HG03025 (cell line): ENCODE measurements around the gene LRRC73.
"Not testable (repeated sequence)": the region's sequence is repeated elsewhere in the genome, so short reads cannot be mapped to it uniquely, and the experiment has no call there.

Source experiments
- ATAC-seq: cut with Tn5 transposase; IDR thresholded peaks from one replicate; pipeline ENCODE4 v1.9.1; 2021; ENCODE audit warnings: mild to moderate bottlenecking, moderate library complexity; ENCODE audit not compliant: unreplicated experiment, low FRiP score

LRRC73 gene

DNA sequence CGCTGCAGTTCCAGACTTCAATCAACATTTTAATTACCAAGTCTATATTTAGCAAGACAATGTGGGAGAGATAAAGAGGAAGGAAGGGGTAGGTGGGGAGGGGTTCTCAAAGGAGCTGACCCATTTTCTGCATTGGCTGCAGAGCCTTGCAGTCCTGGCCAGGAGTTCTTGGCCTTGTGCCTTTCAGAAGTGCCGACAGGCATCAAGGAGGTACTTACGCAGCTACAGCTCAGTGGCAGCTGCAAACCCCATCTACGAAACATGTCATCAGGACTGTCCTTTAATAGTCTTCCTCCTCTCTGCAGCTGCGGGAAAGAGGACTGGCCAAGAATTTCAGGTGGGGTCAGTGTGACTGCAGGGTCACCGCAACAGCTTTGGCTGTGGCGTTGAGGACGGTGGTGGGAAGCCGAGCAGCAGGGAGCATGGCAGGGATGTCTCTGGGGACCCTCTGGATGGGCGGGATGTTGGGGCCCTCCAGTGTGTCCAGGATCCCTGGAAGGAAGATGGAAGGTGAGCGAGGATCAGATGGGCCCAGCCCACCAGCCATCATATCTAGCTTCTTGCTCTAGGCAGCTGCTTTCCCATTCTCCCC lies 1.8 kb upstream of the LRRC73 start:
- no peak for ATAC-seq

DNA sequence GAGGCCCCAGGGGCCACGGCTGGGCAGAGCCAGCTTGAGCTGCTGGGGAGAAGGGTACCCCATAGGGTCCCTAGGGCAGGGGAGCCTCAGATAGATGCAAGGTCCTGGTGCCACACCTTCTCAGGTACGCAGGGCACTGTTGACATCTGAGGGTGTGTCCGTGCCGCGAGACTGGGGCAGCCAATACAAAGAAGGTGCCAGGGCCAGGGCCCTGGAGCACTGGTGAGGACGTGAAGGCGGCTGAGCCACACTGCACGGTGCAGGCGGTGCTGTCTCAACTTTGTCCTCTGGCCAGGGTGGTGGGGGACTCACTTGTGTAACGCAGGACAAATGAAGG lies 649 bp upstream of the LRRC73 start:
- ATAC-seq, result no peak

GRCh38 chr6:43509142-43509983 lies 783 bp downstream of the LRRC73 start:
- peak; percentile 7 for ATAC-seq

DNA sequence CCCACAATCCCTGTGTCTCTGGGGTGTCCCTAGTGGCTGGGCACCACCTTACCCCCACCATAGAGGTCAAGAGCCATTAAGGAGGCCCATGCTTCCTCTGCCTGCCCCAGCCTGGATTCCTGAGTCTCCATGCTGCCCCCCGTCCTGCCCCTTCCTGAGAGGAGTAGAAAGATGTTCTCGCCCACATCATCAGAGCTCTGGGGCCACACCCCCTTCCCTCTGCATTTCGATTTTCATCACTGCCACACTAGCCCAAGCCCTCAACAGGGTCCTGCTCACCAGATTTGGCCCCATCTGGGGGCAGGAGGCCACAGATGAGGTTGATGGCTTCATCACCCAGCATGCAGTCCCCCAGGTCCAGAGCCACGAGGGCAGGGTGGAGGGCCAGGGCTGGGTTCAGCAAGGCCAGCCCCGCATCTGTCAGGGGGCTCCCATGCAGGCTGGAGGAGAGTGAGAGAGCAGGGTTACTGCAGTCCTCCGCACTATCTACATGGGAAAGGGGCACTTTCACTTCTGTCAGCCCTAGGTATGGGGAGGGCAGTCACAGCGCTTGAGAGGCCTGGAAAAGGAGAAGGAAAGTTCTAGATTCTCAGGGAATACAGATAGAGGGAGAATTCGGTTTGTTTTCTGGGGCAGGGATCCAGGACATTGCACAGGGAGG lies 1.5 kb downstream of the LRRC73 start:
- ATAC-seq, result no peak

DNA sequence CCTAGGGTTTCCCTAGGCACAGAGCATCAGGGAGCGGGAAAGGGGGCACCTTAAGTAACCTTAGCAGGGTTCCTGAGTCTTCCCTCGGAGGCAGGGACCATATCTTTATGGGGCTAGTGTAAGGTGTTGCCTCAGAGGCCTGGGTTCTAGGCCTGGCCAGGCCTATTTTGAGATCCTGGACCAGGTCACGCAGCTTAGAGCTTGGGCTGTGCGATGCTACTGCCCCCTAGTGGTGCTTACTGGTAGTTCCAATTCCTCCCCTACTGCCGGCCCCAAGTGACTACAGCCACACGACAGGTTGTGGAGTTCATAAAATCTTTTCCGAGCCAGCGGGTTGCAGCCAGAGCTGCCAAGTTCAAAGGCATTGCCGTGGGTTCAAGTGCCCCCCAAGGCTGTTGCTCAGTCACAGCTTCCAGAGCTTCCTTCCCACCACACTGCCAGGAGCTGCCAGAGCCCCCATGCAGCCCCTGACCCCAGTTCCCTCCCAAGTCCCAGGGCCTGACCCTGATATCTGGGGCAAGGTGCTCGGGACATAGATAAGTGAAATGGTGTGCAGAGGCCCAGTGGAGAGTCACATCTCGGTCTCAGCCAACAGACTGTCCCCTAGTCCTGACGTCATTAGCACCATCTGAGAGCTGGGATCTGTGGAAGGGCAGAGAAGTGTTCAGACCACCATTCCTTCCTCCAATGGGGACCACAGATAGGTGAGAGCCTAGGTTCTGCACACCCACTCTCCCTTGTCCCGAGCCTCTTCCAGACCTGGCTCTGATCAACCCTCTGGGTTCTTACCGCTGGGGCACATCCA lies 3.3 kb downstream of the LRRC73 start:
- no peak for ATAC-seq

GRCh38 chr6:43506171-43506570 lies 4.0 kb downstream of the LRRC73 start:
- ATAC-seq, result no peak

GRCh38 chr6:43505718-43506117 lies 4.4 kb downstream of the LRRC73 start:
- no peak for ATAC-seq

GRCh38 chr6:43504756-43505593 lies 5.2 kb downstream of the LRRC73 start:
- no peak for ATAC-seq

- ATAC-seq, result no peak
Measured at GRCh38 chr6:43503443-43503842, 6.7 kb downstream of the LRRC73 start.

GRCh38 chr6:43502666-43503065 lies 7.5 kb downstream of the LRRC73 start:
- no peak for ATAC-seq

DNA sequence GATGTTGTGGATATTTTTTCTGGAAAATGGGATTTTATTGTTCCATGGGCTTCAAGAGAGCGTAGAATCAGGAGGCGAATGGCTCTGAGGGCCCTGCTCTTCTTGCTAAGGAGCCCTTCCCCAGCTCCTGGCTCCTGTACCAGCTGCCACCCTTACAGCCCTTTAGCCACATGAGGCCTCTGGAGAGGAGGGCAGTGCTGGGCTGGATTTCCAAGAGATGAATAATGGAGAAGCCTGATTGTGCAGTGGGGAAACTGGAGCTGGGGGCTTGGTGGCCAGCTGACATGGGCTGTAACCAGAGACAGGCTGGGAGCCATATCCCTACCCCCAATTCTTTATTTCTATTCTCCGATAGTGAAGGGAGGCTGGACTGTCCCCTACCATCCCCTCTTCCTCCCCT lies 9.2 kb downstream of the LRRC73 start:
- ATAC-seq, result no peak

- ATAC-seq, result no peak
Measured at GRCh38 chr6:43499028-43499815, 10.9 kb downstream of the LRRC73 start.

DNA sequence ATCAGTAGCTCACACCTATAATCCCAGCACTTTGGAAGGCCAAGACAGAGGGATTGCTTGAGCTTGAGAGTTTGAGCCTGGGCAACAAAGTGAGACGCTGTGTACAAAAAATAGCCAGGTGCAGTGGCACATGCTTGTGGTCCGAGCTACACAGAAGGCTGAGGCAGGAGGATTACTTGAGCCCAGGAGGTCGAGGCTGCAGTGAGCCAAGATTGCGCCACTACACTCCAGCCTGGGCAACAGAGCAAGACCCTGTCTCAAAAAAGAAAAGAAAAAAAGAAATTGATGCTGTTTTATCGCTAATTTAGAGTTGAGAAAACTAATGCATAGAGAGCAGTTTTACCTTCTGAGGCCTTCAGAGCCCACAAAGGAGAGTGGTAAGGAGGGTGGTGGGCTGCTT lies 11.9 kb downstream of the LRRC73 start:
- not testable (repeated sequence) for ATAC-seq

DNA sequence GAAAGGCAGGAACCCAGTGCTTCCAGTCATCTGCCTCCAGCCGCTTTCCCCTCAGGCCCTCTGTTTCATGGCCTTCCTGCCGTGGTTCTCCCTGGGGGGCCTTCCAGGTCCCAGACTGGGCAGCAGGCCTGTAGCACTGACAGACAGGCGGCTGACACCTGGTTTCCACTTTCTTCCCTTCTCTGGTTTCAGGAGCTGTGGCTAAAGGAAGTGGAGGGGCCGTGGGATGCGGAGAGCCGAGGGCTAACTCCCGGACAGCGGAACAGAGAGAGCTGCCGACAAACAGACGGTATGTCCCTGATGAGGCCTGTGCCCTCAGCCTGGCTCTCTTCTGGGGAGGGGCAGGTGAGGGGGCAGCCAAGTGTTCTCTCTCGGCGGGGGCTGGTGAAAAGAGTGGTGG lies 12.5 kb downstream of the LRRC73 start:
- ATAC-seq, result no peak

- ATAC-seq, result no peak
Measured at GRCh38 chr6:43497129-43497396, 13.1 kb downstream of the LRRC73 start.

DNA sequence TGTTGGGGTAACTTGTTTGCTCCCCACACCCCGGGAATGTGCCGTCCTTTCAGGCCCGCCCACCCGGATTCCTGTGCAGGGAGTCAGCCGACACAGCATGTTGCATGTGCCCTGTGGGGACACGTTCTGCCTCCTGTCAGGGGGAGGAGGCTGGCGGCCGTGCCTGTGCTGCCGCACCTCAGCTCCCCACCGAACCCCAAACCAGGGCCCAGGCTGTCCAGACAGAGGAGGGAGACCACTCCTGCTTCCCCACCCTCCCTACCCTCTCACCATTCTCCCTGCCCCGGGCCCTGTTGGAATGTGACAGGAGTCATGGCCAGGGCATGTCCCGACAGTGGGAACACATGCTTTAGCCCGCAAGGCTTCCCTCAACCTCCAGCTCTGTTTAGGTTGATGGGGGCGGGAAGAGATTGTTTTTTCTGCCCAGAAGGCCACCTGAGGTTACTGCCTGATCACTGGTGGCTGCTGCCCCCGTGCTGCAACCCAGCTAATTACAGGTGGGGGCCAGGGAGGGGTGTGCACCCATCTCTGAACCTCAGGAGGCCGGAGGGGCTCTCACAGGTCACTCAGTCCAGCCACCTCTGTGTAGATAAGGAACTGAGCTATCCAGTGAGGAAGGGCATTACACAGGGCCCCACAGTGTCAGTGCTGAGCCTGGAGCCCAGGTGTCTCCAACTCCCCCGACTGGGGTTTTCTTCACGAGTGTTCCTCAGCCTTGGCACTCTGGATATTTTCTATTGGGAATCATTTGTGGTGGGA lies 13.6 kb downstream of the LRRC73 start:
- no peak for ATAC-seq

DNA sequence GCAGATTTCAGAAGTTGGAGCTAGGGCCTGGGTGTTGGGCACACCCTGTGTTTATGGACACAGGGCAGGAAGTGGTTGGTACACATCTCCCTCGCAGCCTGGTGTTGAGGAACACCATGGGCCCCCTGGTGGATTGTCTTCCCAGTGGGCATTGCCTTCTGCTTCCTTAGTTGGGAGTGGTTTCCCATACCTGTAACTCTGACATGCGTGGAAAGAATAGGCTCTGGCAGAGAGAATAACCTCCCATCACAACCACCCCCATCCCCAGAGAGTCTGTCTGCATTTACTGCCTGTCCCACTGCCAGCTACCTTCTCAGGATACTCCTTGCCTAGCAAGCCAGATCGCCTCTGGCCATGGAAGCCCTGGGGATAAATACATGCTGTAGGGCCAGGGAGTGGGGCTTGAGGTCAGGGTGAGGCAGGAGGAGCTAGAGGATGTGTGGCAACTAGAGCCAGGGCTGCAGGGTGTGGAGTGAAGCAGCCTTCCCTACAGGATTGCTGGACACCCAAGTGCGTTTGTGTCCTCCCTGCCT lies 14.7 kb downstream of the LRRC73 start:
- ATAC-seq, result no peak

DNA sequence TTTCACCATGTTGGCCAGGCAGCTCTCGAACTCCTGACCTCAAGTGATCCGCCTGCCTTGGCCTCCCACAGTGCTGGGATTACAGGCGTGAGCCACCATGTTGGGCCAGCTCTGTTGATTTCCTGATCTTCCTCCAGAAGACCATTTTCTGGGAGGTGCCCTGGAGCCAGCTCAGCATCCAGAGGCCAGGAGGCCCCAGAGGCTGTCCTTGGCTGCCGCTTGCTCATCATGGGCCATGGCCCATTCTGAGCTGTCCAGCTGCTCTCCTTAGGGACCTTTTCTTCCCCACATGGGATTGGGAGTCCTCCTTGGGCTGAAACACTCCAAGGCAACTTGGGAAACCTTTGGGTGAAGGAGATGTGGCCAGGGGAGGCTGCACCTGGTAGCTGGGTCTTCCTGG lies 15.4 kb downstream of the LRRC73 start:
- ATAC-seq, result no peak

GRCh38 chr6:43494321-43494720 lies 15.8 kb downstream of the LRRC73 start:
- no peak for ATAC-seq
